Measurements from ENCODE around the gene CDKN1C.

DNA sequence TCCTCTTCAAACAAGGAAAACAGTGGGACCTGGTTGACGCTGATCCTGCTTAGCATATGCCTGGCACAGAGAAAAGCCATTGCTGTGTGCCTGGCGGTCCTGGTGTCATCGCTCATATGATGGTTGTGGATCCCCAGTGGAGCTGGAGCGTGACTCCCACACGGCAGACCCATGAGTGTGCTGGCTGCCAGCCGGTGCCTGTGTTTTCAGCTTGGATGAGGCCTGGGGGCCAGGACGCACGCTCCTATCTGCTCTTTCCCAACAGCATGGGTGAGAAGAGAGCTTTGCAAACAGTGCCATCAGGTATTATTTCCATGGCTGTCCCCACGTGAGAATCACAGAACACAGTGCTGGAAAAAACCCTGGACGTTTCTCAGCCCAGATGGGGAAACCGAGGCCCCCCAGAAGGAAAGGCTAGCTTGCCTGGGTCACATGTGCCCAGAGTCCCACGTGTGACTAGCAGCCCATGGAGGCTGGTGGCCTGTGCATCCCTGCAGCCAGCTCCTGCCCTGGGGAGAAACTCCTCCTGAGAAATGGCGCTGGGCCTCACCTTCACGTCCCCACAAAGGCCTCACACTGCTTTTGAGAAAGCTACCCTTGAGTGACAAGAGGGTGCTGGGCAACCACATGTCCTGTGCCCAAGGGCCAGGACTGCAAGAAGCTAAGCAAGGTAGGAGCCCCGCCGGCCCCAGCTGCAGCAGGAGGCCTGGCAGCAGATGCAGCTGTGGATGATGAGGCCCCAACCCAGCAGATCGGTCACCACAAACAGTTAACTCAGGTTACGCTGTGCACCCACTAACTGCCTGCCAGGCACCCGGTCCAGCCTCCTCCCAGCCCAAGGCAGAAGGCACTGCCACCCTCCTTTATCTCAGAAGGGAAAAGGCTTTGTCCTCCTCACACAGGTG lies 4.2 kb downstream of the CDKN1C start:
- TF ChIP-seq ZNF223 (tag by site-specific recombination; IDR thresholded peaks at IDR 0.05), result no peak
- no peak for TF ChIP-seq TCF7L2 (IDR thresholded peaks at IDR 0.05; ENCODE audit: borderline replicate concordance, low read depth, low read length)
- TF ChIP-seq, protein P1, sequence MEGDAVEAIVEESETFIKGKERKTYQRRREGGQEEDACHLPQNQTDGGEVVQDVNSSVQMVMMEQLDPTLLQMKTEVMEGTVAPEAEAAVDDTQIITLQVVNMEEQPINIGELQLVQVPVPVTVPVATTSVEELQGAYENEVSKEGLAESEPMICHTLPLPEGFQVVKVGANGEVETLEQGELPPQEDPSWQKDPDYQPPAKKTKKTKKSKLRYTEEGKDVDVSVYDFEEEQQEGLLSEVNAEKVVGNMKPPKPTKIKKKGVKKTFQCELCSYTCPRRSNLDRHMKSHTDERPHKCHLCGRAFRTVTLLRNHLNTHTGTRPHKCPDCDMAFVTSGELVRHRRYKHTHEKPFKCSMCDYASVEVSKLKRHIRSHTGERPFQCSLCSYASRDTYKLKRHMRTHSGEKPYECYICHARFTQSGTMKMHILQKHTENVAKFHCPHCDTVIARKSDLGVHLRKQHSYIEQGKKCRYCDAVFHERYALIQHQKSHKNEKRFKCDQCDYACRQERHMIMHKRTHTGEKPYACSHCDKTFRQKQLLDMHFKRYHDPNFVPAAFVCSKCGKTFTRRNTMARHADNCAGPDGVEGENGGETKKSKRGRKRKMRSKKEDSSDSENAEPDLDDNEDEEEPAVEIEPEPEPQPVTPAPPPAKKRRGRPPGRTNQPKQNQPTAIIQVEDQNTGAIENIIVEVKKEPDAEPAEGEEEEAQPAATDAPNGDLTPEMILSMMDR (tag by site-specific recombination; IDR thresholded peaks at IDR 0.05), result no peak
- no peak for TF ChIP-seq ZNF24 (tag by site-specific recombination; IDR thresholded peaks at IDR 0.05)
- TF ChIP-seq ZNF114 (tag by site-specific recombination; IDR thresholded peaks at IDR 0.05), result no peak
